KMS-11 (cell line): ENCODE measurements around the gene PLXNA1.

Experiments used
- H2AFZ ChIP-seq: fragments of 200-600 bp; sonication (generic); 2 replicates; pipeline ENCODE4 v1.6.1; 2016; ENCODE audit warnings: antibody characterized with exemption, mixed run types, low read depth
- H3K27ac ChIP-seq: fragments of 200-600 bp; sonication (generic); 2 replicates; pipeline ENCODE4 v1.6.1; 2016; ENCODE audit warnings: mild to moderate bottlenecking, mixed run types
- H3K27me3 ChIP-seq: fragments of 200-600 bp; sonication (generic); 2 replicates; pipeline ENCODE4 v1.6.1; 2017; ENCODE audit warnings: mild to moderate bottlenecking, low read depth, mixed run types, moderate library complexity; ENCODE audit not compliant: insufficient read depth
- H3K36me3 ChIP-seq: fragments of 200-600 bp; sonication (generic); 2 replicates; pipeline ENCODE4 v1.6.1; 2017; ENCODE audit warnings: mild to moderate bottlenecking, mixed run types; ENCODE audit not compliant: insufficient read depth
- H3K4me1 ChIP-seq: fragments of 200-600 bp; sonication (generic); 2 replicates; pipeline ENCODE4 v1.6.1; 2016; ENCODE audit warnings: mild to moderate bottlenecking, low read depth, mixed run types; ENCODE audit not compliant: poor library complexity, severe bottlenecking
- H3K4me2 ChIP-seq: fragments of 200-600 bp; sonication (generic); 2 replicates; pipeline ENCODE4 v1.7.0; 2016; ENCODE audit warnings: mild to moderate bottlenecking, mixed run types
- H3K4me3 ChIP-seq: fragments of 200-600 bp; sonication (generic); IDR thresholded peaks from 2 replicates; pipeline ENCODE4 v1.6.1; 2017; ENCODE audit warnings: low read depth, low read length, mixed read lengths; ENCODE audit not compliant: insufficient read depth
- H3K79me2 ChIP-seq: fragments of 200-600 bp; sonication (generic); 2 replicates; pipeline ENCODE4 v1.6.1; 2016; ENCODE audit warnings: low read depth, mixed run types; ENCODE audit not compliant: insufficient read depth
- H3K9ac ChIP-seq: fragments of 200-600 bp; sonication (generic); 2 replicates; pipeline ENCODE4 v1.6.1; 2016; ENCODE audit warnings: mild to moderate bottlenecking, mixed run types
- H4K20me1 ChIP-seq: fragments of 200-600 bp; sonication (generic); 2 replicates; pipeline ENCODE4 v1.6.1; 2016; ENCODE audit warnings: mild to moderate bottlenecking, mixed run types; ENCODE audit not compliant: insufficient read depth
- TF ChIP-seq, protein P1 (sequence below): fragments of 200-600 bp; sonication (generic); conservative IDR thresholded peaks from 2 replicates; pipeline ENCODE4 v1.6.1; 2017; ENCODE audit warnings: low read depth, mild to moderate bottlenecking, antibody characterized with exemption, low read length, moderate library complexity, mixed read lengths

Gene PLXNA1

DNA sequence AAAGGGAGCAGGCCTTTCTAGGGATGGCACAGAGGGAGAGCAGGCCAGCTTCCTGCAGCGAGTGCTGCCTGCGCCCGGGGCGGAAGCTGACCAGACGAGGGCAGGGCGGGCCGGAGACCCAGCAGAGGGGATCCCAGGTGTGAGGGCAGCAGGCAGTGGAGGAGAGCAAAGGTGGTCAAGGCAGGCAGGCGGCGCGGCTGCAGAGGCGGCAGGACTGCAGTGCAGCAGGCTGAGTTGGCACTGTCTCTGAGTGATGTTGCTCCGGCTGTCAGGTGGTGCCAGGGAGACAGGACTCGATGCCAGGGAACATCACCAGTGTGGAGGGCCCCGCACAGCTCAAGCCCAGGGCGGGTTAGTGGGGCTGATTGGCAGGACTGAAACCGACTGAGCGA, 22.3 kb upstream of the PLXNA1 start:
- H3K27ac ChIP-seq: no peak overlapping the region
- no peaks in the 10 kb centered on the region for H3K79me2 ChIP-seq
- no peaks in the 10 kb centered on the region for H3K36me3 ChIP-seq
- H4K20me1 ChIP-seq: no peaks in the 10 kb centered on the region
- H3K27me3 ChIP-seq: no peaks in the 10 kb centered on the region
- H3K4me2 ChIP-seq: no peak overlapping the region
- H3K4me1 ChIP-seq: no peaks in the 10 kb centered on the region
- H3K9ac ChIP-seq: no peak overlapping the region
- TF ChIP-seq, protein P1, sequence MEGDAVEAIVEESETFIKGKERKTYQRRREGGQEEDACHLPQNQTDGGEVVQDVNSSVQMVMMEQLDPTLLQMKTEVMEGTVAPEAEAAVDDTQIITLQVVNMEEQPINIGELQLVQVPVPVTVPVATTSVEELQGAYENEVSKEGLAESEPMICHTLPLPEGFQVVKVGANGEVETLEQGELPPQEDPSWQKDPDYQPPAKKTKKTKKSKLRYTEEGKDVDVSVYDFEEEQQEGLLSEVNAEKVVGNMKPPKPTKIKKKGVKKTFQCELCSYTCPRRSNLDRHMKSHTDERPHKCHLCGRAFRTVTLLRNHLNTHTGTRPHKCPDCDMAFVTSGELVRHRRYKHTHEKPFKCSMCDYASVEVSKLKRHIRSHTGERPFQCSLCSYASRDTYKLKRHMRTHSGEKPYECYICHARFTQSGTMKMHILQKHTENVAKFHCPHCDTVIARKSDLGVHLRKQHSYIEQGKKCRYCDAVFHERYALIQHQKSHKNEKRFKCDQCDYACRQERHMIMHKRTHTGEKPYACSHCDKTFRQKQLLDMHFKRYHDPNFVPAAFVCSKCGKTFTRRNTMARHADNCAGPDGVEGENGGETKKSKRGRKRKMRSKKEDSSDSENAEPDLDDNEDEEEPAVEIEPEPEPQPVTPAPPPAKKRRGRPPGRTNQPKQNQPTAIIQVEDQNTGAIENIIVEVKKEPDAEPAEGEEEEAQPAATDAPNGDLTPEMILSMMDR: no peak
- H3K4me3 ChIP-seq: no peak overlapping the region
- H2AFZ ChIP-seq: no peak overlapping the region

DNA sequence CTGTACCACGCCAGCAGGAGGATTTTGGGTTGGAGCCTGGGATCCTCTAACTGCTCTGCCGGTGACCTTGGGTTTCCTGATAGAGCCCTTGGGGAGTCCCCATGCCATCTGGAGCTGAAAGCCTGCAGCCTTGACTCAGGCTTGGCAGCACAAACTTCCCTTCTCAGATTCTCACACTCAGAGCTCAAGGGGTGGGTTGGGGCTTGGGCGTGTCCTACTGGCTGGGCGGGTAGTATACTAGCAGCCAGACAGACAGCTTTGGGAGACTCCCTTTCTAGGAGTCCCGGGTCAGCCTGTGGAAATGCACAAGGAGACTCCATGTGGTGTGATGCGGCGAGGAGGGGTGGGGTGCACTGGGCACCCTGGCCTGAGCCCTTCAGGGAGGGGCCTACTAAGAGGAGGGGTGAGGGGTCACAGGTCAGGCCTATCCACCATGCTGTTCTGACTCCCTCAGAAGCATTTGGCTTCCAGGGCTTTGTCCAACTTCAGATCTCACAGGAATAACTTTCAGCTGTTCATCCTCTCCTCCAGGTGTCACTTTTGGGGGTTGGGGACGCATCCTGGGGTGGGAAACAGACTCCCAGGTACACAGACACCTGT, 21.6 kb upstream of the PLXNA1 start:
- Histone ChIP-seq H3K27ac (no peak overlapping the region), H3K4me2 (no peak overlapping the region), H3K9ac (no peak overlapping the region), H2AFZ (no peak overlapping the region), H3K27me3 (no peaks in the 10 kb centered on the region), H3K36me3 (no peaks in the 10 kb centered on the region), H3K4me1 (no peaks in the 10 kb centered on the region), H4K20me1 (no peaks in the 10 kb centered on the region), H3K4me3 (no peak overlapping the region), H3K79me2 (no peaks in the 10 kb centered on the region)
- TF ChIP-seq, protein P1: no peak

DNA sequence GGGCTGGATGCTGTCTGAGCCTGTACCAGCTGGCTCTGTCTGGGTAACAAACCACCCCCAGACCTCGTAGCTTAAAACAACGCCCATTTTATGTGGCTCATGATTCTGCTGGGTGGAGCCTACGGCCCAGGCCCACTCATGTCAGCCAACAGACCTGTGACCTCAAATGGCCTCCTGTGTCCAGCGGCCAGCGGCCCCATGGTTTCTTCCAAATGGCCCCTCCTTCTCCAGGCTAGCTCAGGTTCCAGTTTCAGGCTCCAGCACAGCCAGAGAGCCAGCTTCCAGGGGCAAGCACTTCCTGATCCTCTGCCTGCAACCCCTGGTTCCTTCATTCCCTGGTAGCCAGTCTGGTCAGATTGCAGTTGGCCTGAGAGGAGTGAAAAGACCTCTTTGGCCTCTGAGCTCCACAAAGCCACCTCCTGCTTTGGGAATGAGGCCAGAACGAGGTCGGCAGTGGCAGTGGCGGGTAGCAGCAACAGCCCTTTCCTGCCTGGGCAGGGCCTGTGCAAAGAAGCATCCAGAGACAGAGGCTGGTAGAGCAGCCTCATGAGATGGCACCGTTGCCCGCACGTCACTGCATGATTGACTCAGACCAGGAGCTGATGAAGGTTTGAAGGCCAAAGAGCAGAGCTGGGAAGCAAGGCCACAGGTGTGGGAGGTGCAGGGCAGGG, 21.0 kb upstream of the PLXNA1 start:
- no peak overlapping the region for H3K9ac ChIP-seq
- no peaks in the 10 kb centered on the region for H3K79me2 ChIP-seq
- H3K27ac ChIP-seq: no peak overlapping the region
- no peak overlapping the region for H3K4me2 ChIP-seq
- no peaks in the 10 kb centered on the region for H3K4me1 ChIP-seq
- H2AFZ ChIP-seq: no peak overlapping the region
- H3K27me3 ChIP-seq: no peaks in the 10 kb centered on the region
- no peak overlapping the region for H3K4me3 ChIP-seq
- no peaks in the 10 kb centered on the region for H3K36me3 ChIP-seq
- no peaks in the 10 kb centered on the region for H4K20me1 ChIP-seq
- TF ChIP-seq, protein P1: no peak

DNA sequence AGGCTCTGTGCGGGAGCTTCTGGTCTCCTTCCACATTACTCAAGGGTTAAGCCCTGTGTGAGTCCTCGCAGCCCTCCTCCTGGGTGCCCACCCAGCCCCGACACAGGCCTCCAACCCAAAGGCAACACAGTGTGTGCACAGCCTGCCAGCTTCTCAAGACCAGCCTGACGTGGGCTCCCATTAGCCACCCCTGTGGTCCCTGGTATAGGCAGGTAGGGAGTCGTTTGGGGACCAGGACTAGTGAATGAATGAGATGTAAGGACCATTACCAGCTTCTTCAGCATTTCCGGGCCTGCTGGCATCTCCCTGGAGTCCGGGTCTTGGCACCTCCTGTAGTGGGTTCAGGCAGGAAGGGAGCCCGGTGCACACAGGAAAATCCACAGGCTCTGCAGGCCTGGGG, 20.2 kb upstream of the PLXNA1 start:
- H3K4me1 ChIP-seq: no peaks in the 10 kb centered on the region

More for the DNA sequence above, 20.2 kb upstream of the PLXNA1 start:
- no peak overlapping the region for H3K9ac ChIP-seq
- H3K27me3 ChIP-seq: no peaks in the 10 kb centered on the region
- no peak overlapping the region for H3K4me3 ChIP-seq
- H2AFZ ChIP-seq: no peak overlapping the region
- no peaks in the 10 kb centered on the region for H4K20me1 ChIP-seq
- no peaks in the 10 kb centered on the region for H3K36me3 ChIP-seq
- no peak overlapping the region for H3K4me2 ChIP-seq
- TF ChIP-seq, protein P1: no peak
- no peaks in the 10 kb centered on the region for H3K79me2 ChIP-seq
- H3K27ac ChIP-seq: no peak overlapping the region
